ENCODE results near the gene MRPL53. TPM values are rescaled to one million over a fixed set of nuclear protein-coding genes. Genes with fewer than 3 reads are reported as not detected.

Gene MRPL53
- total and polyA plus RNA-seq, 2 of the 13 experiments (the other 11 are each of a cell fraction or from before 2014, with no cell fraction given), result 34.3 to 51.9 TPM

DNA sequence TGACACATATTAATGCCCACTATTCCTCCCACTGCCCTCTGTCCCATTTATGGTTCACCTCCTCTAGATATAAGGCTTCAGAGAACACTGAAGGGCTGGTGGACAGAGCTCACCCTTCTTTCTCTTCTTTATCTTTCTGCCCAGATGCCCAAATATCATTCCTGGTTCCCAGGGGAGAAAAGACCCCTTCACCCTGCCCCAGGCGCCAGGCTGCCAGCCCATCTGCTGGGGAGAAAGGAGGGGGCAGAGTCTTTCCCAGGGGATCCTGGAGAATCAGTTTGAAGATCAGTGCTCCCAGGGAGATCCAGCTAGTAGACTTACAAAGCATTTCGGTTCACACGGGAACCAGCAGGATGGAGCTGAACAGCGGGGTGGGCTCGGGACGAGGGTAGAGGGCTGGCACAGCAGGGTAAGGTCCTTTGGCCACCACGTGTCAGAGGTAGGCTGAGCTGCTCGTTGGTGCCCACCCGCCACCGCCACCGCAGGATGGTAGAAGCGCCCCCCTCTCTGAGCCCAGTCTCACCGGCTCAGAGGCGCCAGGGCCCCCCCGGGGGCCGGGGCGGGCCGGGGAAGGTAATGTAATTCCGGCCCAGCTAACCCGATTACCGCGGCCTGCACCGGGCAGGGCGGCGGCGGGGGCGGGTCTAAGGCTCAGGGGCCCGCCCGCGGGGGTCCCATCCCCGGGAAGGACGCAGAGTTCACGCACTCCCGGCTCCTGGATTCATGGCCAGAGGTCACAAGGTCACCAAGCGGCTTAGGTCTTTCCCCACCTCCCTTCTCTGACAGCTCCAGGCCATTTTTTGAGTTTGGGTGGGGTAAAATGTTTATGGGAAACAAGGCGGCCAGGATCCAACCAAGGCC lies 40.5 kb upstream of the MRPL53 start (continued):
- TF ChIP-seq, protein P1, sequence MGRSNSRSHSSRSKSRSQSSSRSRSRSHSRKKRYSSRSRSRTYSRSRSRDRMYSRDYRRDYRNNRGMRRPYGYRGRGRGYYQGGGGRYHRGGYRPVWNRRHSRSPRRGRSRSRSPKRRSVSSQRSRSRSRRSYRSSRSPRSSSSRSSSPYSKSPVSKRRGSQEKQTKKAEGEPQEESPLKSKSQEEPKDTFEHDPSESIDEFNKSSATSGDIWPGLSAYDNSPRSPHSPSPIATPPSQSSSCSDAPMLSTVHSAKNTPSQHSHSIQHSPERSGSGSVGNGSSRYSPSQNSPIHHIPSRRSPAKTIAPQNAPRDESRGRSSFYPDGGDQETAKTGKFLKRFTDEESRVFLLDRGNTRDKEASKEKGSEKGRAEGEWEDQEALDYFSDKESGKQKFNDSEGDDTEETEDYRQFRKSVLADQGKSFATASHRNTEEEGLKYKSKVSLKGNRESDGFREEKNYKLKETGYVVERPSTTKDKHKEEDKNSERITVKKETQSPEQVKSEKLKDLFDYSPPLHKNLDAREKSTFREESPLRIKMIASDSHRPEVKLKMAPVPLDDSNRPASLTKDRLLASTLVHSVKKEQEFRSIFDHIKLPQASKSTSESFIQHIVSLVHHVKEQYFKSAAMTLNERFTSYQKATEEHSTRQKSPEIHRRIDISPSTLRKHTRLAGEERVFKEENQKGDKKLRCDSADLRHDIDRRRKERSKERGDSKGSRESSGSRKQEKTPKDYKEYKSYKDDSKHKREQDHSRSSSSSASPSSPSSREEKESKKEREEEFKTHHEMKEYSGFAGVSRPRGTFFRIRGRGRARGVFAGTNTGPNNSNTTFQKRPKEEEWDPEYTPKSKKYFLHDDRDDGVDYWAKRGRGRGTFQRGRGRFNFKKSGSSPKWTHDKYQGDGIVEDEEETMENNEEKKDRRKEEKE (IDR thresholded peaks at IDR 0.05), result no peak
- TF ChIP-seq ZIK1 (CRISPR knock-in tag; IDR thresholded peaks at IDR 0.05; ENCODE audit: borderline replicate concordance, low read depth), result no peak
- no peak for TF ChIP-seq ELF1 (CRISPR knock-in tag; IDR thresholded peaks at IDR 0.05)
- no peak for TF ChIP-seq HOXA5 (CRISPR knock-in tag; IDR thresholded peaks at IDR 0.05)
- TF ChIP-seq ATM (IDR thresholded peaks at IDR 0.05; ENCODE audit: borderline replicate concordance), result no peak
- no peak for TF ChIP-seq CBFB (CRISPR knock-in tag; IDR thresholded peaks at IDR 0.05)
- TF ChIP-seq ZNF292 (CRISPR knock-in tag; IDR thresholded peaks at IDR 0.05; ENCODE audit: borderline replicate concordance, low read depth), result no peak
- TF ChIP-seq ZNF607 (CRISPR knock-in tag; IDR thresholded peaks at IDR 0.05; ENCODE audit: borderline replicate concordance), result peak; percentile 47; the same call in 1 of the 2 replicates
- TF ChIP-seq PCBP1 (IDR thresholded peaks at IDR 0.05; ENCODE audit: borderline replicate concordance, low read depth, low read length), result no peak
- TF ChIP-seq, protein P2, sequence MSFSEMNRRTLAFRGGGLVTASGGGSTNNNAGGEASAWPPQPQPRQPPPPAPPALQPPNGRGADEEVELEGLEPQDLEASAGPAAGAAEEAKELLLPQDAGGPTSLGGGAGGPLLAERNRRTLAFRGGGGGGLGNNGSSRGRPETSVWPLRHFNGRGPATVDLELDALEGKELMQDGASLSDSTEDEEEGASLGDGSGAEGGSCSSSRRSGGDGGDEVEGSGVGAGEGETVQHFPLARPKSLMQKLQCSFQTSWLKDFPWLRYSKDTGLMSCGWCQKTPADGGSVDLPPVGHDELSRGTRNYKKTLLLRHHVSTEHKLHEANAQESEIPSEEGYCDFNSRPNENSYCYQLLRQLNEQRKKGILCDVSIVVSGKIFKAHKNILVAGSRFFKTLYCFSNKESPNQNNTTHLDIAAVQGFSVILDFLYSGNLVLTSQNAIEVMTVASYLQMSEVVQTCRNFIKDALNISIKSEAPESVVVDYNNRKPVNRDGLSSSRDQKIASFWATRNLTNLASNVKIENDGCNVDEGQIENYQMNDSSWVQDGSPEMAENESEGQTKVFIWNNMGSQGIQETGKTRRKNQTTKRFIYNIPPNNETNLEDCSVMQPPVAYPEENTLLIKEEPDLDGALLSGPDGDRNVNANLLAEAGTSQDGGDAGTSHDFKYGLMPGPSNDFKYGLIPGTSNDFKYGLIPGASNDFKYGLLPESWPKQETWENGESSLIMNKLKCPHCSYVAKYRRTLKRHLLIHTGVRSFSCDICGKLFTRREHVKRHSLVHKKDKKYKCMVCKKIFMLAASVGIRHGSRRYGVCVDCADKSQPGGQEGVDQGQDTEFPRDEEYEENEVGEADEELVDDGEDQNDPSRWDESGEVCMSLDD (CRISPR knock-in tag; IDR thresholded peaks at IDR 0.05; ENCODE audit: borderline replicate concordance), result no peak
- no peak for TF ChIP-seq MIXL1 (CRISPR knock-in tag; IDR thresholded peaks at IDR 0.05)
- no peak for TF ChIP-seq ATRX (CRISPR knock-in tag; IDR thresholded peaks at IDR 0.05; ENCODE audit: borderline replicate concordance)
- no peak for TF ChIP-seq KDM5A (IDR thresholded peaks at IDR 0.05; ENCODE audit: borderline replicate concordance, low read length)
- no peak for TF ChIP-seq ZNF510 (CRISPR knock-in tag; IDR thresholded peaks at IDR 0.05; ENCODE audit: low read depth)
- no peak for TF ChIP-seq ADNP (CRISPR knock-in tag; IDR thresholded peaks at IDR 0.05)
- TF ChIP-seq CHCHD3 (CRISPR knock-in tag; IDR thresholded peaks at IDR 0.05), result no peak
- no peak for TF ChIP-seq ZFP36 (IDR thresholded peaks at IDR 0.05; ENCODE audit: borderline replicate concordance, low read depth, low read length, partially characterized antibody)
- TF ChIP-seq PAWR (CRISPR knock-in tag; IDR thresholded peaks at IDR 0.05; ENCODE audit: borderline replicate concordance), result no peak
- TF ChIP-seq, protein P3, sequence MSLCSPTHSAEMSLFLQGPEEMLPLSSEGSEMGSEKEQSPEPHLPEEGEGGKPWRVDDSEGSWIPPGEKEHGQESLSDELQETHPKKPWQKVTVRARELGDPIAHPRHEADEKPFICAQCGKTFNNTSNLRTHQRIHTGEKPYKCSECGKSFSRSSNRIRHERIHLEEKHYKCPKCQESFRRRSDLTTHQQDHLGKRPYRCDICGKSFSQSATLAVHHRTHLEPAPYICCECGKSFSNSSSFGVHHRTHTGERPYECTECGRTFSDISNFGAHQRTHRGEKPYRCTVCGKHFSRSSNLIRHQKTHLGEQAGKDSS (CRISPR knock-in tag; IDR thresholded peaks at IDR 0.05; ENCODE audit: borderline replicate concordance, low read depth), result peak; percentile 25; the same call in 1 of the 2 replicates
- TF ChIP-seq, protein P4, sequence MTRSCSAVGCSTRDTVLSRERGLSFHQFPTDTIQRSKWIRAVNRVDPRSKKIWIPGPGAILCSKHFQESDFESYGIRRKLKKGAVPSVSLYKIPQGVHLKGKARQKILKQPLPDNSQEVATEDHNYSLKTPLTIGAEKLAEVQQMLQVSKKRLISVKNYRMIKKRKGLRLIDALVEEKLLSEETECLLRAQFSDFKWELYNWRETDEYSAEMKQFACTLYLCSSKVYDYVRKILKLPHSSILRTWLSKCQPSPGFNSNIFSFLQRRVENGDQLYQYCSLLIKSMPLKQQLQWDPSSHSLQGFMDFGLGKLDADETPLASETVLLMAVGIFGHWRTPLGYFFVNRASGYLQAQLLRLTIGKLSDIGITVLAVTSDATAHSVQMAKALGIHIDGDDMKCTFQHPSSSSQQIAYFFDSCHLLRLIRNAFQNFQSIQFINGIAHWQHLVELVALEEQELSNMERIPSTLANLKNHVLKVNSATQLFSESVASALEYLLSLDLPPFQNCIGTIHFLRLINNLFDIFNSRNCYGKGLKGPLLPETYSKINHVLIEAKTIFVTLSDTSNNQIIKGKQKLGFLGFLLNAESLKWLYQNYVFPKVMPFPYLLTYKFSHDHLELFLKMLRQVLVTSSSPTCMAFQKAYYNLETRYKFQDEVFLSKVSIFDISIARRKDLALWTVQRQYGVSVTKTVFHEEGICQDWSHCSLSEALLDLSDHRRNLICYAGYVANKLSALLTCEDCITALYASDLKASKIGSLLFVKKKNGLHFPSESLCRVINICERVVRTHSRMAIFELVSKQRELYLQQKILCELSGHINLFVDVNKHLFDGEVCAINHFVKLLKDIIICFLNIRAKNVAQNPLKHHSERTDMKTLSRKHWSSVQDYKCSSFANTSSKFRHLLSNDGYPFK (CRISPR knock-in tag; IDR thresholded peaks at IDR 0.05; ENCODE audit: borderline replicate concordance), result no peak

Data from HepG2 (cell line).